Left kidney (tissue), 2 donors: Measurements from ENCODE around the gene AGBL1. TPM values are rescaled to one million over a fixed set of nuclear protein-coding genes. Genes with fewer than 3 reads are reported as not detected.
"Not testable (repeated sequence)": the region's sequence is repeated elsewhere in the genome, so short reads cannot be mapped to it uniquely, and the experiment has no call there.

ENCODE experiments used
- DNase-seq: peaks from one replicate; pipeline ENCODE4 v3.0.0-alpha.2; 2013
- polyA plus RNA-seq: library from polyadenylated mRNA; unstranded; fragments of 120-200 nt; gene quantifications from one replicate; pipeline ENCODE4 v1.2.1, GENCODE V29; 2013; ENCODE audit not compliant: insufficient read length

AGBL1 gene
- polyA plus RNA-seq, 1 donor, result 0.18 TPM

GRCh38 chr15:86082619-86083380 lies 3.1 kb downstream of the AGBL1 start:
- DNase-seq, result no peak

GRCh38 chr15:86087808-86088207 lies 8.1 kb downstream of the AGBL1 start:
- no peak for DNase-seq

GRCh38 chr15:86089422-86089821 lies 9.8 kb downstream of the AGBL1 start:
- DNase-seq, result no peak

- no peak for DNase-seq
These were observed 22.1 kb downstream of the AGBL1 start for GRCh38 chr15:86101818-86102217.

GRCh38 chr15:86103825-86104224 lies 24.2 kb downstream of the AGBL1 start:
- DNase-seq, result no peak

- DNase-seq, result no peak
These were observed 26.6 kb downstream of the AGBL1 start for GRCh38 chr15:86106306-86106705.

- no peak for DNase-seq
These were observed 35.6 kb downstream of the AGBL1 start for GRCh38 chr15:86115145-86115801.

GRCh38 chr15:86121568-86122225 lies 42.0 kb downstream of the AGBL1 start:
- no peak for DNase-seq

GRCh38 chr15:86122691-86123391 lies 43.2 kb downstream of the AGBL1 start:
- DNase-seq, result not testable (repeated sequence)

GRCh38 chr15:86125775-86126174 lies 46.1 kb downstream of the AGBL1 start:
- no peak for DNase-seq

GRCh38 chr15:86127547-86127946 lies 47.9 kb downstream of the AGBL1 start:
- DNase-seq, result no peak

- DNase-seq, result no peak
These were observed 55.4 kb downstream of the AGBL1 start for GRCh38 chr15:86135041-86135440.

GRCh38 chr15:86136861-86137260 lies 57.2 kb downstream of the AGBL1 start:
- DNase-seq, result no peak

- no peak for DNase-seq
These were observed 59.1 kb downstream of the AGBL1 start for GRCh38 chr15:86138798-86139197.

- no peak for DNase-seq
These were observed 60.2 kb downstream of the AGBL1 start for GRCh38 chr15:86139828-86140227.

GRCh38 chr15:86154705-86155104 lies 75.0 kb downstream of the AGBL1 start:
- DNase-seq, result no peak

- DNase-seq, result no peak
These were observed 75.9 kb downstream of the AGBL1 start for GRCh38 chr15:86155551-86155950.

GRCh38 chr15:86157606-86158293 lies 78.1 kb downstream of the AGBL1 start:
- no peak for DNase-seq

- no peak for DNase-seq
These were observed 79.8 kb downstream of the AGBL1 start for GRCh38 chr15:86159468-86159867.

- DNase-seq, result no peak
These were observed 81.6 kb downstream of the AGBL1 start for GRCh38 chr15:86161250-86161649.

- DNase-seq, result no peak
These were observed 82.5 kb downstream of the AGBL1 start for GRCh38 chr15:86162172-86162591.

GRCh38 chr15:86162641-86163040 lies 83.0 kb downstream of the AGBL1 start:
- no peak for DNase-seq
